Neuronal stem cell (in vitro differentiated cells): ENCODE results near the gene LAIR1.
A peak's percentile ranks its signal among the peaks of the same experiment; 100 is the strongest.
"Not testable (repeated sequence)": the region's sequence is repeated elsewhere in the genome, so short reads cannot be mapped to it uniquely, and the experiment has no call there.

ENCODE experiments used
- DNase-seq: peaks from one replicate; pipeline ENCODE4 v3.0.0-alpha.2; 2013; ENCODE audit warnings: low spot score
- H2AFZ ChIP-seq: one replicate; pipeline ENCODE4 v1.6.1; 2013; ENCODE audit warnings: mild to moderate bottlenecking, low read length, inconsistent platforms
- H2AK5ac ChIP-seq: 2 replicates; pipeline ENCODE4 v1.6.1; 2013; ENCODE audit warnings: low read depth, mild to moderate bottlenecking, inconsistent platforms, low read length, moderate library complexity, mixed read lengths
- H2BK120ac ChIP-seq: 2 replicates; pipeline ENCODE4 v1.6.1; 2013; ENCODE audit warnings: low read depth, mild to moderate bottlenecking, inconsistent platforms, low read length, moderate library complexity, mixed read lengths
- H2BK12ac ChIP-seq: one replicate; pipeline ENCODE4 v1.6.1; 2013; ENCODE audit warnings: low read length, inconsistent platforms
- H2BK15ac ChIP-seq: 2 replicates; pipeline ENCODE4 v1.6.1; 2013; ENCODE audit warnings: mild to moderate bottlenecking, low read length, inconsistent platforms, mixed read lengths
- H2BK5ac ChIP-seq: one replicate; pipeline ENCODE4 v1.6.1; 2013; ENCODE audit warnings: inconsistent platforms, mild to moderate bottlenecking, low read length, moderate library complexity
- H3K14ac ChIP-seq: one replicate; pipeline ENCODE4 v1.6.1; 2013; ENCODE audit warnings: low read length, inconsistent platforms
- H3K18ac ChIP-seq: 2 replicates; pipeline ENCODE4 v1.6.1; 2013; ENCODE audit warnings: low read length, inconsistent platforms
- H3K23ac ChIP-seq: 2 replicates; pipeline ENCODE4 v1.6.1; 2013; ENCODE audit warnings: low read depth, mild to moderate bottlenecking, mixed read lengths, low read length, inconsistent platforms; ENCODE audit not compliant: poor library complexity
- H3K27ac ChIP-seq: replicated peaks from 3 replicates; pipeline ENCODE4 v1.5.1; 2013; ENCODE audit warnings: low read length, inconsistent platforms
- H3K27me3 ChIP-seq, 3 experiments: 2 replicates each; pipeline ENCODE4 v1.6.1; 2013; ENCODE audit warnings: low read length in 3 of 3, mild to moderate bottlenecking in 2 of 3, inconsistent platforms in 1 of 3, low read depth in 1 of 3, mixed read lengths in 1 of 3, moderate library complexity in 1 of 3; ENCODE audit not compliant: control insufficient read depth in 3 of 3, insufficient read depth in 3 of 3
- H3K36me3 ChIP-seq, 2 donors: replicated peaks in 1 of 2; 2 replicates each; pipeline ENCODE4 v1.6.1; 2013; ENCODE audit warnings: low read length in 2 of 2; ENCODE audit not compliant: control insufficient read depth in 2 of 2, insufficient read depth in 2 of 2
- H3K4ac ChIP-seq: 2 replicates; pipeline ENCODE4 v1.6.1; 2013; ENCODE audit warnings: inconsistent platforms, mild to moderate bottlenecking, low read length, moderate library complexity
- H3K4me1 ChIP-seq, 2 donors: 1 replicate in 1 of 2; 2 replicates in 1 of 2; pipeline ENCODE4 v1.6.1; 2013; ENCODE audit warnings: low read length in 2 of 2, low read depth in 1 of 2; ENCODE audit not compliant: control insufficient read depth in 2 of 2, insufficient read depth in 1 of 2
- H3K4me2 ChIP-seq: one replicate; pipeline ENCODE4 v1.6.1; 2013; ENCODE audit warnings: mild to moderate bottlenecking, low read length, inconsistent platforms; ENCODE audit not compliant: insufficient read depth, poor library complexity, severe bottlenecking
- H3K4me3 ChIP-seq, 2 donors: 2 replicates each; pipeline ENCODE4 v1.5.1; 2013; ENCODE audit warnings: low read length in 2 of 2, mild to moderate bottlenecking in 2 of 2, inconsistent platforms in 1 of 2, moderate library complexity in 1 of 2
- H3K79me1 ChIP-seq: one replicate; pipeline ENCODE4 v1.6.1; 2013; ENCODE audit warnings: low read depth, mild to moderate bottlenecking, inconsistent platforms, low read length, moderate library complexity
- H3K9ac ChIP-seq: one replicate; pipeline ENCODE4 v1.6.1; 2013; ENCODE audit warnings: mild to moderate bottlenecking, low read depth, low read length, inconsistent platforms; ENCODE audit not compliant: poor library complexity
- H3K9me3 ChIP-seq, 2 donors: replicated peaks in 1 of 2; 2 replicates each; pipeline versions ENCODE3 to v1.6.1; 2013; ENCODE audit warnings: low read length in 2 of 2, mild to moderate bottlenecking in 2 of 2, inconsistent platforms in 1 of 2, low read depth in 1 of 2, mixed read lengths in 1 of 2, moderate library complexity in 1 of 2; ENCODE audit not compliant: control insufficient read depth in 2 of 2, insufficient read depth in 1 of 2
- H4K8ac ChIP-seq: one replicate; pipeline ENCODE4 v1.6.1; 2013; ENCODE audit warnings: low read depth, mild to moderate bottlenecking, inconsistent platforms, low read length, moderate library complexity
- H4K91ac ChIP-seq: one replicate; pipeline ENCODE4 v1.6.1; 2013; ENCODE audit warnings: low read length, low read depth, mild to moderate bottlenecking, inconsistent platforms; ENCODE audit not compliant: poor library complexity
- whole genome bisulfite sequencing, 2 donors: extraction: QIAGEN DNeasy Blood & Tissue Kit; methylation state at CpG; one replicate each; pipeline ENCODE4 v1.1.7; 2013; ENCODE audit warnings: missing lambda C conversion rate in 2 of 2, mixed read lengths in 1 of 2; ENCODE audit not compliant: insufficient read length in 2 of 2, insufficient replicate concordance in 1 of 2; ENCODE audit errors: extremely low coverage in 2 of 2; 5-methylcytosine and 5-hydroxymethylcytosine counted together

LAIR1 gene

GRCh38 chr19:54388802-54389139, 24.0 kb upstream of the LAIR1 start:
- H3K9me3 ChIP-seq: no peaks in the 10 kb centered on the region
- H3K4ac ChIP-seq: no peak overlapping the region
- DNase-seq: no peak

GRCh38 chr19:54387991-54388801, 23.5 kb upstream of the LAIR1 start:
- H2AK5ac ChIP-seq: no peak overlapping the region
- H2BK5ac ChIP-seq: no peak overlapping the region
- H3K27ac ChIP-seq: no peak overlapping the region
- peak overlapping the region; percentile 59 for H2AFZ ChIP-seq
- H2BK120ac ChIP-seq: no peak overlapping the region
- H2BK15ac ChIP-seq: no peak overlapping the region
- H3K9me3 ChIP-seq: no peaks in the 10 kb centered on the region
- H3K27me3 ChIP-seq: peaks cover 0 to 24% (median 2%) of the 10 kb centered on the region in 3 experiments
- H3K14ac ChIP-seq: no peak overlapping the region
- no peaks in the 10 kb centered on the region for H3K36me3 ChIP-seq
- H3K79me1 ChIP-seq: no peaks in the 10 kb centered on the region
- H3K9ac ChIP-seq: no peak overlapping the region
- H3K4me1 ChIP-seq: peaks cover 2 to 6% of the 10 kb centered on the region in 2 donors
- no peak overlapping the region for H3K4me3 ChIP-seq
- H3K18ac ChIP-seq: peak overlapping the region; percentile 60
- no peak overlapping the region for H3K4ac ChIP-seq
- H2BK12ac ChIP-seq: no peak overlapping the region
- H4K8ac ChIP-seq: no peak overlapping the region
- no peak overlapping the region for H3K23ac ChIP-seq
- no CpG with 5 or more reads among the region's 36 CpGs for WGBS, 2 donors
- no peak overlapping the region for H4K91ac ChIP-seq
- H3K4me2 ChIP-seq: no peak overlapping the region
- DNase-seq: no peak

More at GRCh38 chr19:54388802-54389139, 24.0 kb upstream of the LAIR1 start:
- H2AK5ac ChIP-seq: no peak overlapping the region
- H4K8ac ChIP-seq: no peak overlapping the region
- H2BK15ac ChIP-seq: no peak overlapping the region
- H4K91ac ChIP-seq: no peak overlapping the region
- H3K4me1 ChIP-seq: peaks cover 2 to 6% of the 10 kb centered on the region in 2 donors
- H3K4me3 ChIP-seq: no peak overlapping the region
- H3K18ac ChIP-seq: no peak overlapping the region
- no peaks in the 10 kb centered on the region for H3K36me3 ChIP-seq
- WGBS, 2 donors: no CpG with 5 or more reads among the region's 9 CpGs
- no peak overlapping the region for H3K4me2 ChIP-seq
- peaks cover 0 to 24% (median 2%) of the 10 kb centered on the region in 3 experiments for H3K27me3 ChIP-seq
- H3K27ac ChIP-seq: no peak overlapping the region
- H2BK120ac ChIP-seq: no peak overlapping the region
- H3K79me1 ChIP-seq: no peaks in the 10 kb centered on the region
- H3K14ac ChIP-seq: no peak overlapping the region
- no peak overlapping the region for H3K23ac ChIP-seq
- H2AFZ ChIP-seq: peak overlapping the region; percentile 59
- no peak overlapping the region for H3K9ac ChIP-seq
- H2BK5ac ChIP-seq: no peak overlapping the region
- no peak overlapping the region for H2BK12ac ChIP-seq

DNA sequence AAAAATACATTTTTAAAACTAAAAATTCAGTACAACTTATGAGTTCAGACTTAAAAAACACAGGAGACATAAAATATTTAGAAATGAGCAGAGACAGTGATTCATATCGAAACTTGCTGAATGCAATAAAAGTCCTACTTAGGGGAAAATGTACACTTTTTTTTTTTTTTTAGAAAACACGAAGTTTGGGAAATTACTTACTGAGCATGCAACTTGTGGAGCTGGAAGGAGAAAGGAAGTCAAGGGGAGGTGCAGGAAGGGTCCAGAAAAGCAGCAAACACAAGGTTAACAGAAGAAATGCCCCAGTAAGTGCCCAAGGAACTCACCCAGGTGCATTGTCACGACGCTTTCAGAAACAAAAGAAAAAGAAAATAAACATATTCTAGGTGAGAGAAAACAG, 18.6 kb upstream of the LAIR1 start:
- H3K27ac ChIP-seq: no peak overlapping the region
- H3K36me3 ChIP-seq: no peaks in the 10 kb centered on the region
- no CpG with 5 or more reads among the region's 4 CpGs for WGBS, 2 donors
- H2AFZ ChIP-seq: no peak overlapping the region
- no peak overlapping the region for H2BK15ac ChIP-seq
- H3K18ac ChIP-seq: no peak overlapping the region
- peaks cover 0 to 12% (median 2%) of the 10 kb centered on the region in 3 experiments for H3K27me3 ChIP-seq
- H2BK5ac ChIP-seq: no peak overlapping the region
- peaks cover 0 to 2% of the 10 kb centered on the region in 2 donors for H3K4me1 ChIP-seq
- no peak overlapping the region for H3K4me2 ChIP-seq
- no peak overlapping the region for H3K23ac ChIP-seq
- H2BK120ac ChIP-seq: no peak overlapping the region
- H4K91ac ChIP-seq: no peak overlapping the region
- H3K9me3 ChIP-seq: peaks cover 0 to 3% of the 10 kb centered on the region in 2 donors
- DNase-seq: no peak
- H3K9ac ChIP-seq: no peak overlapping the region
- no peaks in the 10 kb centered on the region for H3K79me1 ChIP-seq
- no peak overlapping the region for H3K14ac ChIP-seq
- no peak overlapping the region for H2AK5ac ChIP-seq
- no peak overlapping the region for H4K8ac ChIP-seq
- H2BK12ac ChIP-seq: no peak overlapping the region
- H3K4ac ChIP-seq: no peak overlapping the region
- no peak overlapping the region for H3K4me3 ChIP-seq

DNA sequence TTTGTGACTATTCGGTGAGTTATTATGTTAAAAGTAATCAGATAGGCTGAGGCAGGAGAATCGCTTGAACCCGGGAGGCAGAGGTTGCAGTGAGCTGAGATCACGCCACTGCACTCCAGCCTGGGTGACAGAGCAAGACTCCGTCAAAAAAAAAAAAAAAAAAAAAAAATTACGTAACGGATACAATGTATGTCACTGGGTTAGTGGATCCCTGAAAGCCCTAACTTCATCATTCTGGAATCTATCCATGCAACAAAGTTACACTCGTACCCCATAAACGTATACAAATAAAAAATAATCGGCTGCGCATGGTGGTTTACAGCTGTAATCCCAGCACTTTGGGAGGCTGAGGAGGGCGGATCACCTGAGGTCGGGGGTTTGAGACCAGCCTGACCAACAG, 17.3 kb upstream of the LAIR1 start:
- H2BK120ac ChIP-seq, H3K4me1 ChIP-seq, H4K8ac ChIP-seq, H2BK12ac ChIP-seq, H3K27ac ChIP-seq, H3K9me3 ChIP-seq, H3K23ac ChIP-seq, H3K18ac ChIP-seq, DNase-seq, H2BK5ac ChIP-seq, H2AFZ ChIP-seq, H3K27me3 ChIP-seq, H3K4me2 ChIP-seq, H3K4ac ChIP-seq, H4K91ac ChIP-seq, H3K36me3 ChIP-seq, H2AK5ac ChIP-seq, H3K14ac ChIP-seq, H3K4me3 ChIP-seq, H3K79me1 ChIP-seq, H2BK15ac ChIP-seq, H3K9ac ChIP-seq: not testable (repeated sequence)
- no CpG with 5 or more reads among the region's 13 CpGs for WGBS, 2 donors
